ENCODE data around the gene SIT1.
A peak's percentile ranks its signal among the peaks of the same experiment; 100 is the strongest.
"Not testable (repeated sequence)": the region's sequence is repeated elsewhere in the genome, so short reads cannot be mapped to it uniquely, and the experiment has no call there.

Gene SIT1

DNA sequence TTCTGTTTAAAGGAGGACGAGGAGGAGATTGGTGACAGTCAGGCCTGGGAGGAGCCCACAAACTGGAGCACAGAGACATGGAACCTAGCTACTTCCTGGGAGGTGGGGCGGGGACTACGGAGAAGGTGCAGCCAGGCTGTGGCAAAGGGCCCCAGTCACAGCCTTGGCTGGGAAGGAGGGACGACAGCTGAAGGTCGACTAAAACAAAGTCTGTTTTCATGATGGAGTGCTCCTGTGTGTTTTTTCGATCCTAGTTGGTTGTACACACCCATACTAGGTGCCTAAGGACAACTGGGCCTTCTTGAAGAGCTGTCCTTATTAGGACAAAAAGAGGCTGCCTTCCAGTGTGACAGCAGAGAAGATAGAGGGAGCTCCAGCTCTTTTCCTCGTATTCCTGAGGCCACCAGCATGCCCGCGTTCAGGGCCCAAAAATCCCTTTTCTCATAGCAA lies 10.3 kb upstream of the SIT1 start:
- DNase-seq (ENCODE audit: low read depth in 2 of 2), result no peak

DNA sequence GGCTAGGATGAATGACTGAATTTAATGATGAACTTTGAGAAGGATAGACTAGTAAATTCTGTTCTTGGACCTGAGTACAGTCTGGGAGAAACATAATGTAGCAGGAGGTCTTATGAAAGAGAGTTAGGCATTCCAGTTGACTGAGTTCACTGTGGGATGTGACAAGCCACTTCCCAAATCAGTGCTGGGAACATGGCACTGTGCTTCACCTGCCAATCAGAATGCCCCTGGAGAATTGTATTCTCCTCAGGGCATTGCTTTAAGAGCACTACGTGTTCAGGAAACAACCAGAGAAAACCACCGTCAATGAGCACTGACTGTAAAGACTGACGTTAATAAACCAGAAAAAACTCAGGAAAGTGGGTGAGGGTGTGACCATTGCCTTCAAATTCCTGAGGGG lies 8.6 kb upstream of the SIT1 start:
- no peak for DNase-seq (ENCODE audit: low read depth in 2 of 2)

- no peak for DNase-seq (ENCODE audit: low read depth in 2 of 2)
Observed at GRCh38 chr9:35658968-35659220, 8.2 kb upstream of the SIT1 start.

DNA sequence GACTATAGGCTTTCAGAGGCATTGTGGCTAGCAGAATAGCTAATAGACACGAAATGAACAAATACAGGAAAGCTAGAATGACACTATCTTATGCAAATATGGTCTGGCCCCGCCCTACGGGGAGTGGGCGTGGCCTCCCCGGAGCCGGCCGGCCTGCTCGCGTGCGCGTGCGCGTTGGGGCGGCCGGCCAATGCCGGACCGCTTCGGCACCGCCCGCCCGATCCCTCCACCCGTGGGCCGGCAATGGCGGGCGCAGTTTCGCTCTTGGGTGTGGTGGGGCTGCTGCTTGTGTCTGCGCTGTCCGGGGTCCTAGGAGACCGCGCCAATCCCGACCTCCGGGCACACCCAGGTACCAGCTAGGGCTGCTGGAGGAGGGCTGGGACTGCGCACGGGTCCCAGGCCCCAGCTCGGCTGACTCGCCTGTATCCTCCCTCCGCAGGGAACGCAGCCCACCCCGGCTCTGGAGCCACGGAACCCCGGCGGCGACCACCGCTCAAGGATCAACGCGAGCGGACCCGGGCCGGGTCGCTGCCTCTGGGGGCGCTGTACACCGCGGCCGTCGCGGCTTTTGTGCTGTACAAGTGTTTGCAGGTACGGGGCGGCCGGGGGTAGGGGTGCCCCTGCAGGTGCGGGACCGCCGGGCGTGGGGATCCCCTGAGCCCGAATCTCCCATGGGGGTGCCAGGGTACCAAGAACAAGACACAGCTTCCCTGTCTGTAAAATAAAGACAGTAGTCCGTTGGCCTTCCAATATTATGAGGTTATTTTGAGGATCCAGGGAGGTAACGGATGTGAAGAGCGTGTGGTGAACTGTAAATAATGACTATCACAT lies 7.6 kb upstream of the SIT1 start, which contains the start of gene CCDC107:
Gene CCDC107 (plus strand): TSS at position 156 of the 831 bp plus-strand sequence. CDS start 88 bp downstream, at position 244.
- peak; percentile 66 to 72 for DNase-seq (ENCODE audit: low read depth in 2 of 2)

GRCh38 chr9:35657546-35658136 lies 6.9 kb upstream of the SIT1 start, which contains the start of gene RMRP:
TSS of gene RMRP (minus strand) at chr9:35658019.
- peak; percentile 68 to 77 for DNase-seq (ENCODE audit: low read depth in 2 of 2)

- no peak for DNase-seq (ENCODE audit: low read depth in 2 of 2)
Observed at GRCh38 chr9:35656831-35657545, 6.3 kb upstream of the SIT1 start.

- DNase-seq (ENCODE audit: low read depth in 2 of 2), result no peak
Observed at GRCh38 chr9:35656348-35656747, 5.6 kb upstream of the SIT1 start.

DNA sequence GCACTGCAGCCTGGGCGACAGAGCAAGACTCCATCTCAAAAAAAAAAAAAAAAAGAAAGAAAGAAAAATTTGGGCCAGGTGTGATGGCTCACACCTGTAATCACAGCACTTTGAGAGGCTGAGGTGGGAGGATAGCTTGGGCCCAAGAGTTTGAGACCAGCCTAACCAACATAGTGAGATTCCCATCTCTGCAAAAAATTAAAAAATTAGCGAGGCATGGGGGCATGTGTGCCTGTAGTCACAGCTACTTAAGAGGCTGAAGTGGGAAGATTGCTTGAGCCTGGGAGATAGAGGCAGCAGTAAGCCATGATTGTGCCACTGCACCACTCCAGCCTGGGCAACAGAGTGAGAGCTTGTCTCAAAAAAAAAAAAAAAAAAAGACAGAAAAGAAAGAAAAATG lies 2.9 kb upstream of the SIT1 start:
- DNase-seq (ENCODE audit: low read depth in 2 of 2), result no peak

DNA sequence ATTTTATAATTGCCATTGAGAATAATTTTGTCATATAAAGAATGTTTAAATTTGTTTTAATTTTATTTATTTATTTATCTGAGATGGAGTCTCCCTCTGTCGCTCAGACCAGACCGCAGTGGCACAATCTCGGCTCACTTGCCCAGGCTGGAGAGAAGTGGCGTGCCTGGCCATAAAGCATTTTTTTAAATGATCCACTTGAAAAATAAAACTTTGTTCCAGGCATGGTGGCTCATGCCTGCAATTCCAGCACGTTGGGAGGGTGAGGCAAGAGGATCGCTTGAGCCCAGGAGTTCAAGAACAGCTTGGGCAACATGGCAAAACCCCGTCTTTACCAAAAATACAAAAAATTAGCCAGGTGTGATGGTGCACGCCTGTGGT lies 2.1 kb upstream of the SIT1 start:
- DNase-seq (ENCODE audit: low read depth in 2 of 2), result no peak

DNA sequence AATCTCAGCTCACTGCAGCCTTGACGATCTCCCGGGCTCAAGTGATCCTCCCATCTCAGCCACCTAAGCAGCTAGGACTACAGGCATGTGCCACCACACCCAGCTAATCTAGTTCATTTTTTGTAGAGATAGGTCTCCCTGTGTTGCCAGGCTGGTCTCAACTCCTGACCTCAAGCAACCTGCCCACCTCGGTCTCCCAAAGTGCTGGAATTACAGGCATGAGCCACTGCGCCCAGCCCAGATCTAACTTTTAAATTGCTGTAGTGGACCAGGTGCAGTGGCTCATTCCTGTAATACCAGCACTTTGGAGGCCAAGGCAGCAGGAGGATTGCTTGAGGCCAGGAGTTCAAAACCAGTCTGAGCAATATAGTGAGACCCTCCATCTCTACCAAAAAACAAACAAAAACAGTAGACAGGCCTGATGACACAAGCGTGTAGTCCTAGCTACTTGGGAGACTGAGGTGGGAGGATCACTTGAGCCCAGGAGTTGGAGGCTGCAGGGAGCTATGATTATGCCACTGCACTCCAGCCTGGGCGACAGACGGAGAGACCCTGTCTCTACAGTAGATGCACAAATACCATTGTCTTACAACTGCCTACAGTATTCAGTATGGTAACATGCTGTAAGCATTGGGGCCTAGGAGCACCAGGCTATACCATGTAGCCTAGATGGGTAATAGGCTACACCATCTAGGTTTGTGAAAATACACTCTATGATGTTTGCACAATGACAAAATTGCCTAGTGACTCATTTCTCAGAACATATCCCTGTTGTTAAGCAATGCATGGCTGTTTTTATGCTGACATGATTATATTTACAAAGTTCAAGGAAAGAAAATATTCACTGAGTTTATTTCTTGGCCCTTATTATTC lies 1.5 kb upstream of the SIT1 start:
- DNase-seq (ENCODE audit: low read depth in 2 of 2), result no peak

DNA sequence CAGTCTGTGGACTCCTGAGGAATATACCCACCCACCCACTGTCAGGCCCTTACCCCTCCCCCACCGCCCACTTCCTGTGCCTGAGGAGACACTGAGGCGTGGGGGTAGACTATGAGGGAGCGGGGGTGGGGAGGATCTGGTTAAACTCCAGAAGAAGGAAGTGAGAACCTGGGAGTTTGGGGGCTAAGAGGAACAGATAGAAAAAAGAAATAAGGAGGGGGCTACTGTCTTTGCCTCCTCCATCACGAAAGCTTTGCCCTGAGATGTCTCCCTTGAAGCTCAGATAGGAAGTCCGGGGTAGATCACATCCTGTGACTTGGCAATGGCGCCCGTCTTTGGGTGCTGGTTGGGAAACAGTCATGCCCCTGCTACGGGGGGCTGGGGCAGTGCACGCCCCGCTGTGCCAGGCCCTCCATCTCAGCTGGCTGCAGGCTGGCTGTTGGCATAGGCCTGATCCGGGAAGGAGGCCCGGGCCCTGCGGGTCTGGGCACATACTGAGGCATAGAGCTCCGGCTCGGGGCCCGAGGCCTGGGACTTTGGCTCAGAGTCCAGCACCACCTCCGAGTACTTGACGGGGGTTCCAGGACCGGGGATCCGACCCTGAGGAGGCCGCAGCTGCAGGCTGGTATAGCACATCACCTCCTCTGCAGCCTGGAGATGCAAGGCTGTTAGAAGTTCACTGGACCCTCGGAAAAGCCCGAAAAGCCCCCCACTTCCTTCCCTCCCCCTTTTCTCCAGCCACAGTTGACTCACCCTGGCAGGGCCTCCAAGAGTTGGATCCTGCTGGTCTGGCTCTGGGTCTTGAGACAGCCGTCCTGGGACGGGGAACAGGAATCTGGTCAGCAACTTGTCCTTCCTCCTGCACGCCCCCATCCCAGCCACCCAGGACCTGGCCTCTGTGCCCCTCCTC lies 1.0 kb downstream of the SIT1 start:
- DNase-seq (ENCODE audit: low read depth in 2 of 2), result no peak

DNA sequence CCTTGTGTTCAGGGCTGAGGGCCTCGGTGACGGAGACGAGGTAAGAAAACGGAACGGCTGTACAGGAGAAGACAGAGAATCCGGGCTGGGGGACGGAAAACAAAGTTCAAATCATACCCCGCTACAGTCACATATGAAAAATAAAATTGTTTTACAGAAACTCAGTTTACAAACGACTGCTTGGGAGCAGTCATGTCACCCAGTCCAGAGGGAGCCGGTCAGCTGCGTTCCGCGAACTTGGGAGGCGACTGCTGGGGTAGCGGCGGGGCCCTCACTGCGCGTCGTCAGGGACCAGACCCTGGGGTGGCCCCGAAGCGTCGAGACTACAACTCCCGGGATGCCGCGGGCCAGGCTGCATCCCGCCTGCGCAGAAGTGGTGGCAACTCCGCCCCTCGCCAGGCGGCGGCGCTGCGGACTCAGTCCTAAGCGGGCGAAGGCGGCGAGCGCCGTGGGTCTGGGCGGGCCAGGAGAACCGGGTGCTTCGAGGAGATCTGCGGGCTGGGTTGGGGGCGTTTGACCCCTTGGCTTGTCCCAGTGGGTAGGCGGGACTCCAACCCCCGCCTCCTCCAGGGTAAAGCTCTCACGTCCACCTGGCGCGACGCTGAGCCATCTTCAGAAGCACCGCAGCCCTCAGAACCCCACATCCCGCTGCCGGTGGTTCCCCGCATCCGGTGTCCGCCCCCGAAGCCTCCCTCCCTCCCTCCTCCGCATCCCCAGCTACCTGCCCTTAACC lies 4.0 kb downstream of the SIT1 start:
- DNase-seq (ENCODE audit: low read depth in 2 of 2), result peak; percentile 81 to 83

DNA sequence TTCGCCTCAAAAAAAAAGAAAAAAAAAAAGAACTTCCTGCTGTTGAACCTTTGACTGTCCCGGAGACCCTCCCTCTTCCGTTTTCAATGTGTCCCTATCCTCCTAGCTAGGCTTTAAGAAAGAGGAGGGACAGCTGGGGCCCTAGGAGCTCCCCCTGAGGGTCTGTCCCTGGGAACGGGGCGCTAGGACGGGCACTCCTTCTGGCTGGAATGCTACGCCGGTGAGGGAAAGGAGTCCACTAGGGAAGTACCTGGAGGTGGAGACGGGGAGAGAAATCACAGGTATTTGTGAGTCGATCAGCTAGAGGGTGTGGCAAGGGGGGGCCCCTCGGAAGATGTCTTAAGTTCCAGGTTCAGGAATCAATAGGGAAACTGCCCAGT lies 4.6 kb downstream of the SIT1 start:
- no peak for DNase-seq (ENCODE audit: low read depth in 2 of 2)

DNA sequence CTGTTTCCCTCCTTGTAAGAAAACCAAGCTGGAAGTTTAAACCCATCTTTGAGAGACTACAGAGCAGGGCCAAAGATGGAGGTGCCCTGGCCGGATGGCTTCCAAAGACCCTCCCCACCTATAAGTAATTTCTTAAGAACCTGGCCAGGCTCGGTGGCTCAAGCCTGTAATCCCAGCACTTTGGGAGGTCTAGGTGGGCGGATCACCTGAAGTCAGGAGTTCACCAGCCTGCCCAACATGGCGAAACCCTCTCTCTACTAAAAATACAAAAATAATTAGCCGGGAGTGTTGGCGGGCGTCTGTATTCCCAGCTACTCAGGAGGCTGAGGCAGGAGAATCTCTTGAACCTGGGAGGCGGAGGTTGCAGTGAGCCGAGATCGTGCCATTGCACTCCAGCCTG lies 5.0 kb downstream of the SIT1 start:
- DNase-seq (ENCODE audit: low read depth in 2 of 2), result not testable (repeated sequence)

DNA sequence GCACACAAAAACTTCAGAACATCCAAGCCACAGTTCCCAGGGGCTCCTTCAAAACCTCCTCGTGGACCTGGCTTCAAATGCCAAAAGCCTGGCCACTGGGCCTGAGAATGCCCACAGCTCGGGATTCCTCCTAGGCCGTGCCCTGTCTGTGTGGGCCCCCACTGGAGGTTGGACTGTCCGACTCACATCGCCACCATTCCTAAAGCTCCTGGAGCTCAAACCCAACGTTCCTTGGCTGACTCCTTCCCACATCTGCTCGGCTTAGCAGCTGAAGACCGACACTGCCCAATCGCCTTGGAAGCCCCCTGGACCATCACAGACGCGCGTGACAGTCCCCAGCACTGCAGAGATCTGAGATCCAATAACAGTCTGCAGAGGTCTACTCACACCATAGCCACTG lies 7.7 kb downstream of the SIT1 start:
- DNase-seq (ENCODE audit: low read depth in 2 of 2), result no peak

DNA sequence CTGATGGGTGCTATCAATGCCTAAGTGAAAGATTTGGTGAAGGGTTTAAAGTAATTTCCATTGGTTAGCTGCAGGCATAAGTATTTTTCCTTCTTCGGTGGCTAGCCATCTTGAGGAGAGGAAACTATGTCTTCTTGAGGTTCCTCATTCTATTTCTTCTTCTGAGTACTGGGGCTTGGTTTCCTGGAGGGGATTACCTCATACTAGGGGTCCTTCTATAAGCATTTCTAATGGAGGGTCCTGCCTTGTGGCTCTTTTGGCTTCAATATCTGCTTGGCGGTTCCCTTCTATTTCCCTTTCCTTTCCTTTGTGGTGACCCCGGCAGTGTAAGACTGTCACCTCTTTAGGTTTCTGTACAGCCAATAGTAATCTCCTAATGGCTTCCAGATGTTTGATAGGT lies 9.3 kb downstream of the SIT1 start:
- not testable (repeated sequence) for DNase-seq (ENCODE audit: low read depth in 2 of 2)

GRCh38 chr9:35640431-35640830 lies 10.3 kb downstream of the SIT1 start:
- DNase-seq (ENCODE audit: low read depth in 2 of 2), result not testable (repeated sequence)

DNA sequence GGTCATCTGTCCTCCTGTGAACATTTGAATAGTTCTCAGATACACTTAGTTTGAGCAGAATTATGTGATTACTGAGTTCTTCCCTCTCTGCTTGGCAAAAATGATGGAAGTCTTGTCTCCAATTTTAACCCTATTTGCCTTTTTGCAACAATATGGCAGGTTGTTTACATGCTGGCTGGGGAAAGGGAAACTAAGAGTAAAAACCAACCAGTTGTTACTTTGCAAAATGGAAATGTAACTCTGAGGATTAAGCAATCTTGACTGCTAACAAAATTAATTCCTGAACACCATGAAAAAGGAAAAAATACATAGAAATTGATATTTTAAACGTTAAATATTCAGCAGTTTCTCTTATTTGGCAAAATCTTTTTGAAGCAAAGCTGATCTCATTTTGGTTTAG lies 11.1 kb downstream of the SIT1 start:
- DNase-seq (ENCODE audit: low read depth in 2 of 2), result no peak

DNA sequence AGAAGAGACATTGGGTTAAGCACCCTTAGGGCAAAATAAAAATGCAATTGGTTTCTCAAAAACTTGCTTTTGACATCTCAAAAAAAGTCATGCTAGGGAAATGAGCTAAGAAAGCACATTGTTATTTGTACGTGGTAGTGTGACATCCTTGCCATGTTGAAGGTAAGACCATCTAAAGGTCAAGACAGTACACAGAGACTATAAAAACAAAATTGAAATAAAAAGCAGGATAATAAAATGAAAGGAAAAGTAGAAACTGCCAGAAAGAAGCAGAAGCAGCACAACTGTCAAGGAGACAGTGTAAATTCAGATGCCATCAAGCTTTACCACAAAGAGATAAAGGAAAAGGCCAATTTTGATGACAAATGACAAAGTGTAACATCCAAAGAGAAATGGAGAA lies 11.5 kb downstream of the SIT1 start:
- DNase-seq (ENCODE audit: low read depth in 2 of 2), result not testable (repeated sequence)

DNA sequence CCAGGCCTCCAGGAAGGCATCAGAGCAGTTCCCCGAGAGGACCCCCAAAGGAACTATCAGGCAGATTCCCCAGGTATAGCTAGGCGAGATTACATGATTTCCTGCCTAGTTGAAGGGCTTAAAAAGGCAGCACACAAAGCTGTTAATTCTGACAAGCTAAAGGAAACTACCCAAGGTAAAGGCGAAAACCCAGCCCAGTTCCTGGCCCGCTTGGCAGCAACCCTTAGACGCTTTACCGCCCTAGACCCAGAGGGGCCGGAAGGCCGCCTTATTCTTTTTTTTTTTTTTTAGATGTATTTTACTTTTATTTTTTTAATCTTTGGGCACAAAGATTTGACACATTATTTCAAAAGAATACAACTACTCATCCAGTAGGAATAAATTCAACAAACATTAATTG lies 12.0 kb downstream of the SIT1 start:
- DNase-seq (ENCODE audit: low read depth in 2 of 2), result not testable (repeated sequence)
